ENCODE measurements around the gene NRXN3. TPM values are rescaled to one million over a fixed set of nuclear protein-coding genes. Genes with fewer than 3 reads are reported as not detected.

The NRXN3 gene
- total and polyA plus RNA-seq, 2 of the 4 experiments (the other 2 are of a cell fraction) = 4.8 to 25.1 TPM

DNA sequence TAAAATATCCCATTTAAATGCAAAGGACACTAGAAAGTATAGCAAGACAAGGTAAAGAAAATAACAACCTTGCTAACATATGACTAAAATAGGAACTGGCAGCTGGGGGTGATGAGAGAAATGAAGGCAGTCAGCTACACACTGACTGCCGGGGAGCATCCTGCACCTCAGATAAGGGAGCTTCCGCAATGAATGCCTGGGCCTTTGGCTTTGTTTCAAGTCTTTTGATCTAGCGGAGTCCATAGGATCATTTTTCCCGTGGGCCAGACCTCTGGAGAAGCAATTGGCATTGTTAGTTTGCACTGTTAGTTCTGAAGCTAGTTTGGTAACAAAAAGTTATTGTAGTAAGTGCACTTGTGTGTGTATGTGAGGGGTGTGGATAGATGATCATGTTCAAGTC lies 1401.2 kb downstream of the NRXN3 start:
- Histone ChIP-seq H3K79me1 (ENCODE audit: low read depth in 1 of 2, low read length in 2 of 2) (no peaks in the 10 kb centered on the region), H2BK15ac (ENCODE audit: low read depth, low read length) (no peak overlapping the region), H3K4me1 (ENCODE audit: control insufficient read depth, insufficient read depth, low read length) (no peaks in the 10 kb centered on the region), H3K9me3 (ENCODE audit: control insufficient read depth, insufficient read depth, low read length) (no peaks in the 10 kb centered on the region), H4K8ac (ENCODE audit: low read depth in 2 of 2, low read length in 2 of 2) (no peak overlapping the region), H3K23ac (ENCODE audit: low read depth, low read length) (no peak overlapping the region), H3K9ac (ENCODE audit: low read depth, low read length) (no peak overlapping the region), H3K4ac (ENCODE audit: low read depth, low read length) (no peak overlapping the region), H3K27me3 (ENCODE audit: control insufficient read depth, insufficient read depth, low read length) (no peaks in the 10 kb centered on the region), H2AK9ac (replicated peaks; ENCODE audit: low read depth, low read length, poor library complexity) (no peak overlapping the region), H3K36me3 (ENCODE audit: control insufficient read depth, insufficient read depth, low read length) (no peaks in the 10 kb centered on the region), H4K20me1 (ENCODE audit: insufficient read depth, low read length) (no peaks in the 10 kb centered on the region), H2BK5ac (ENCODE audit: low read depth, low read length, poor library complexity, severe bottlenecking) (no peak overlapping the region), H3K4me2 (ENCODE audit: low read depth, low read length) (no peak overlapping the region), H2BK20ac (ENCODE audit: low read depth, low read length) (no peak overlapping the region), H2AK5ac (ENCODE audit: low read depth, low read length) (no peak overlapping the region), H3K18ac (ENCODE audit: low read depth, low read length) (no peak overlapping the region), H2AFZ (replicated peaks; ENCODE audit: low read length, poor library complexity) (no peak overlapping the region), H3K27ac (ENCODE audit: insufficient read depth, low read length) (no peak overlapping the region), H3K14ac (replicated peaks; ENCODE audit: low read depth, low read length) (no peak overlapping the region), H4K91ac (ENCODE audit: insufficient read depth, low read depth, low read length) (no peak overlapping the region), H3K56ac (ENCODE audit: extremely low read depth, insufficient read depth, low read length) (no peak overlapping the region), H3K9me1 (ENCODE audit: insufficient read depth, low read length) (no peaks in the 10 kb centered on the region), H4K5ac (ENCODE audit: low read depth, low read length) (no peak overlapping the region), H2BK120ac (ENCODE audit: low read depth, low read length) (no peak overlapping the region), H3K4me3 (ENCODE audit: insufficient read depth, low read depth, low read length) (no peak overlapping the region)
- BruUV-seq (replicated peaks) = no TSS peak
- DNase-seq (no peak), ATAC-seq (ENCODE audit: low read depth) (no peak)
- no peak for TF ChIP-seq CTCF (conservative IDR thresholded peaks at IDR 0.05; ENCODE audit: low read depth, low read length)
- TF ChIP-seq SMC3 (IDR thresholded peaks at IDR 0.05; ENCODE audit: low read depth, low read length) = no peak
- TF ChIP-seq MAZ (IDR thresholded peaks at IDR 0.05; ENCODE audit: borderline replicate concordance, low read depth, low read length) = no peak
- TF ChIP-seq BHLHE40 (IDR thresholded peaks at IDR 0.05; ENCODE audit: low read depth, low read length) = no peak
- TF ChIP-seq CEBPB (IDR thresholded peaks at IDR 0.05; ENCODE audit: low read depth, low read length) = no peak
- TF ChIP-seq, protein P1, sequence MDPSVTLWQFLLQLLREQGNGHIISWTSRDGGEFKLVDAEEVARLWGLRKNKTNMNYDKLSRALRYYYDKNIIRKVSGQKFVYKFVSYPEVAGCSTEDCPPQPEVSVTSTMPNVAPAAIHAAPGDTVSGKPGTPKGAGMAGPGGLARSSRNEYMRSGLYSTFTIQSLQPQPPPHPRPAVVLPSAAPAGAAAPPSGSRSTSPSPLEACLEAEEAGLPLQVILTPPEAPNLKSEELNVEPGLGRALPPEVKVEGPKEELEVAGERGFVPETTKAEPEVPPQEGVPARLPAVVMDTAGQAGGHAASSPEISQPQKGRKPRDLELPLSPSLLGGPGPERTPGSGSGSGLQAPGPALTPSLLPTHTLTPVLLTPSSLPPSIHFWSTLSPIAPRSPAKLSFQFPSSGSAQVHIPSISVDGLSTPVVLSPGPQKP (IDR thresholded peaks at IDR 0.05; ENCODE audit: borderline replicate concordance, low read depth, low read length) = no peak
- TF ChIP-seq, protein P2, sequence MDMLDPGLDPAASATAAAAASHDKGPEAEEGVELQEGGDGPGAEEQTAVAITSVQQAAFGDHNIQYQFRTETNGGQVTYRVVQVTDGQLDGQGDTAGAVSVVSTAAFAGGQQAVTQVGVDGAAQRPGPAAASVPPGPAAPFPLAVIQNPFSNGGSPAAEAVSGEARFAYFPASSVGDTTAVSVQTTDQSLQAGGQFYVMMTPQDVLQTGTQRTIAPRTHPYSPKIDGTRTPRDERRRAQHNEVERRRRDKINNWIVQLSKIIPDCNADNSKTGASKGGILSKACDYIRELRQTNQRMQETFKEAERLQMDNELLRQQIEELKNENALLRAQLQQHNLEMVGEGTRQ (IDR thresholded peaks at IDR 0.05; ENCODE audit: low read depth, low read length) = no peak
- no peak for TF ChIP-seq NFE2L2 (IDR thresholded peaks at IDR 0.05; ENCODE audit: low read depth, low read length)
- no peak for TF ChIP-seq POLR2A (IDR thresholded peaks at IDR 0.05; ENCODE audit: low read depth, low read length)
- TF ChIP-seq RFX5 (IDR thresholded peaks at IDR 0.05; ENCODE audit: low read depth, low read length) = no peak
- no peak for TF ChIP-seq FOS (IDR thresholded peaks at IDR 0.05; ENCODE audit: low read depth, low read length)
- TF ChIP-seq MAFK (IDR thresholded peaks at IDR 0.05; ENCODE audit: low read depth, low read length) = no peak
- TF ChIP-seq CHD1 (IDR thresholded peaks at IDR 0.05; ENCODE audit: low read depth, low read length) = no peak
- dilution Hi-C loops (cut with HindIII; ENCODE audit: low sequenced_read_pairs, unreplicated experiment) = no loop called here
- in situ Hi-C loops (cut with MboI; ENCODE audit: low sequenced_read_pairs) = no loop called here
- POLR2A ChIA-PET (ENCODE audit: unreplicated experiment) = no interaction called here
- intact Hi-C loops (cut with micrococcal nuclease) = no loop called here
- 0% methylated on average over 1 of the region's 4 CpGs; no CpG with 5 or more reads in 1 of the 2 experiments for whole genome bisulfite sequencing, 2 experiments (ENCODE audit: extremely low coverage in 2 of 2, insufficient read length in 1 of 2)
- CTCF ChIA-PET = no interaction called here

Data from IMR-90 (cell line).